ENCODE results near the gene PHF21A. TPM values are rescaled to one million over a fixed set of nuclear protein-coding genes. Genes with fewer than 3 reads are reported as not detected.

Gene PHF21A
- total and polyA plus RNA-seq, 12 donors: 9.6 to 48.0 (median 35.9) TPM

DNA sequence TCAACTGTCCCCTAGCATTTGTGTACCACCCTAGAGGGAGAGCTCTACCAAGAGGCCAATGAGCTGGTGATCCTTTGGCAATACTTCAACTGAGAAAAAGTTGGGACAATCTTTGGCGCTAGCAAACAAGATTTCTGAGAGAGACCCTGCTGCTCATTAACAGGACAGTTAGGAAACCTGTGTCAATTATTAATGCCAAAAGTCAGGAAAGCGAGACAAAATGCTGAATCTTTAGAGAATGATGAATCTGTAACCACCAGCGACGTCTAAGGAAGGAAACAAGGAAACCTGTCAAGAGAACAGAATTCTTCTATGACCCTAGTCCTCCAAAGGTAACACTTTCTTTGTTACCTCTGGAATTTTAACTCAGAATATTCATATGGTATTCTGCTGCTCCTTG lies 178.9 kb downstream of the PHF21A start:
- ATAC-seq: no peak
- Histone ChIP-seq H3K4me1 (peaks cover 0 to 6% (median 0%) of the 10 kb centered on the region in 9 donors), H3K27ac (no peak overlapping the region), H3K9me3 (no peaks in the 10 kb centered on the region), H3K36me3 (peaks cover 0 to 99% (median 36%) of the 10 kb centered on the region in 9 donors), H3K27me3 (no peaks in the 10 kb centered on the region), H3K4me3 (no peak overlapping the region)
- TF ChIP-seq, protein P1, sequence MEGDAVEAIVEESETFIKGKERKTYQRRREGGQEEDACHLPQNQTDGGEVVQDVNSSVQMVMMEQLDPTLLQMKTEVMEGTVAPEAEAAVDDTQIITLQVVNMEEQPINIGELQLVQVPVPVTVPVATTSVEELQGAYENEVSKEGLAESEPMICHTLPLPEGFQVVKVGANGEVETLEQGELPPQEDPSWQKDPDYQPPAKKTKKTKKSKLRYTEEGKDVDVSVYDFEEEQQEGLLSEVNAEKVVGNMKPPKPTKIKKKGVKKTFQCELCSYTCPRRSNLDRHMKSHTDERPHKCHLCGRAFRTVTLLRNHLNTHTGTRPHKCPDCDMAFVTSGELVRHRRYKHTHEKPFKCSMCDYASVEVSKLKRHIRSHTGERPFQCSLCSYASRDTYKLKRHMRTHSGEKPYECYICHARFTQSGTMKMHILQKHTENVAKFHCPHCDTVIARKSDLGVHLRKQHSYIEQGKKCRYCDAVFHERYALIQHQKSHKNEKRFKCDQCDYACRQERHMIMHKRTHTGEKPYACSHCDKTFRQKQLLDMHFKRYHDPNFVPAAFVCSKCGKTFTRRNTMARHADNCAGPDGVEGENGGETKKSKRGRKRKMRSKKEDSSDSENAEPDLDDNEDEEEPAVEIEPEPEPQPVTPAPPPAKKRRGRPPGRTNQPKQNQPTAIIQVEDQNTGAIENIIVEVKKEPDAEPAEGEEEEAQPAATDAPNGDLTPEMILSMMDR (IDR thresholded peaks at IDR 0.05): no peak
- WGBS, 2 donors: 92 to 96% methylated on average over 4 of the region's 4 CpGs
- no peak for DNase-seq
- intact Hi-C loops (cut with DNase I): no loop called here

GRCh38 chr11:45941285-45941684 lies 180.0 kb downstream of the PHF21A start:
- Histone ChIP-seq H3K9me3 (no peaks in the 10 kb centered on the region), H3K4me3 (no peak overlapping the region), H3K27me3 (no peaks in the 10 kb centered on the region), H3K4me1 (peaks cover 0 to 6% (median 0%) of the 10 kb centered on the region in 9 donors), H3K36me3 (peaks cover 0 to 99% (median 36%) of the 10 kb centered on the region in 9 donors), H3K27ac (no peak overlapping the region)
- ATAC-seq (no peak), DNase-seq (no peak)
- TF ChIP-seq, protein P1 (IDR thresholded peaks at IDR 0.05): no peak
- intact Hi-C loops (cut with DNase I): no loop called here
- WGBS, 2 donors: 94 to 96% methylated on average over 4 of the region's 4 CpGs

GRCh38 chr11:45939836-45940235 lies 181.4 kb downstream of the PHF21A start:
- H3K4me1 ChIP-seq: no peaks in the 10 kb centered on the region
- no peaks in the 10 kb centered on the region for H3K27me3 ChIP-seq
- no peak for ATAC-seq
- DNase-seq: no peak
- peaks cover 0 to 99% (median 37%) of the 10 kb centered on the region in 9 donors for H3K36me3 ChIP-seq
- H3K9me3 ChIP-seq: no peaks in the 10 kb centered on the region
- 62 to 70% methylated on average over 2 of the region's 2 CpGs for WGBS, 2 donors
- no peak overlapping the region for H3K4me3 ChIP-seq
- intact Hi-C loops (cut with DNase I): no loop called here
- TF ChIP-seq, protein P1 (IDR thresholded peaks at IDR 0.05): no peak
- H3K27ac ChIP-seq: no peak overlapping the region

- 92 to 93% methylated on average over 10 of the region's 10 CpGs for WGBS, 2 donors
- TF ChIP-seq, protein P1 (IDR thresholded peaks at IDR 0.05): no peak
- H3K4me3 ChIP-seq: no peak overlapping the region
- H3K27ac ChIP-seq: no peak overlapping the region
- peaks cover 0 to 99% (median 49%) of the 10 kb centered on the region in 9 donors for H3K36me3 ChIP-seq
- DNase-seq (no peak), ATAC-seq (no peak)
- no peaks in the 10 kb centered on the region for H3K4me1 ChIP-seq
- no peaks in the 10 kb centered on the region for H3K27me3 ChIP-seq
- intact Hi-C loops (cut with DNase I): no loop called here
- no peaks in the 10 kb centered on the region for H3K9me3 ChIP-seq
These were observed 183.3 kb downstream of the PHF21A start for GRCh38 chr11:45937916-45938315.

Measured in heart right ventricle (tissue), 16 donors.